PFSK-1 (cell line): Measurements from ENCODE around the gene TARBP2.

Source experiments
- POLR2AphosphoS5 ChIP-seq: IDR thresholded peaks from 2 replicates; pipeline ENCODE4 v1.6.1; 2012; ENCODE audit warnings: low read depth, mild to moderate bottlenecking, control low read depth, low read length, moderate library complexity
- REST ChIP-seq, 2 experiments: IDR thresholded peaks; 2 replicates each; pipeline versions ENCODE4 v1.6.1 to v1.8.0; 2011 to 2012; ENCODE audit warnings: low read depth in 2 of 2, low read length in 2 of 2, control low read depth in 1 of 2, inconsistent platforms in 1 of 2, mild to moderate bottlenecking in 1 of 2, moderate library complexity in 1 of 2; ENCODE audit not compliant: insufficient read depth in 1 of 2
- SIN3A ChIP-seq: IDR thresholded peaks from 2 replicates; pipeline ENCODE4 v1.6.1; 2012; ENCODE audit warnings: mild to moderate bottlenecking, low read length, moderate library complexity, borderline replicate concordance; ENCODE audit not compliant: insufficient read depth
- TAF1 ChIP-seq: IDR thresholded peaks from 2 replicates; pipeline ENCODE4 v1.6.1; 2012; ENCODE audit warnings: low read length, control low read depth, borderline replicate concordance; ENCODE audit not compliant: insufficient read depth

DNA sequence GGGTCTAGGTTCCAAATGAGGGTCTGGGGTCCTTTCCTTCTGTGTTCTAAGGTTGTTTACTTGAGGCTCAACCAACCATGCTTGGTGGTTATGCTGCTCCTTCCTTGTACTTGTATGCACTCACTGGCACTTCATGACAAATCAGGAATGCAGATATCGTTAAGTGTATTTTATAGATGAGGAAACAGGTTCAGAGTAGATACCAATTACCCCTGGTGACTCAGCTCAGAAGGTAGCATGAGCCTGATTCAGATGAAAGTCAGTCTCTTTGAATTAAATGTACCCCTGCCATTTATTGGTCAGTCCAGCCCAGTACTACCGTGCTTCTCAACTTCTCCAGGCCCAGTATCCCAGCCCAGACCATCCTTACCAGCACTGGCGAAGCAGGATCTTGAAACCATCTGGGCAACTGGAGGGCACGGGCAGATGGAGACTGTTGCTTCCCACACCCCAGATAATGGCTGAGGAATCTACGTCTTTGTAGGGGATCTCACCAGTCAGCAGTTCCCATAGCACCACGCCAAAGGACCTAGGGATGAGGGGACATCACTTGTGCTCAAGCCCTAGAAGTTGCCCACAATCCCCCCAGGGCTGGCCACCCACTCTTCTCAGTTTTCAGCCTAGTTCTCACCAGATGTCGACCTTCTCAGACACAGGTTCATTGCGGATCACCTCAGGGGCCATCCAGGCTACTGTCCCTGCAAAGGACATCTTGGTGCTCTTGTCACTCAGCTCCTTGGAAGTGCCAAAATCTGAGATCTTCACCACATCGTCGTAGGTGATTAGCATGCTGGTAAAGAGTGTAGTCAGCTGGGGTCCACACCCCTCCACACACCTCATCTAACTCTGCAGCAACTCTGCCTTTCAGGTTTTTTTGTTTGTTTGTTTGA lies 16.2 kb upstream of the TARBP2 start:
- TF ChIP-seq POLR2AphosphoS5 (0 out of 2 replicates have a peak, but pooled peaks have one; percentile 11), SIN3A (no peak), REST (IDR thresholded peaks at IDR 0.05; ENCODE audit: insufficient read depth in 1 of 2, low read depth in 2 of 2, low read length in 2 of 2) (no peak), TAF1 (no peak)
